Thyroid gland (tissue), 4 donors: ENCODE measurements around the gene CPT1C.

Source experiments
- POLR2A ChIP-seq, 2 donors: fragments of 450-650 bp; IDR thresholded peaks; one replicate each; pipeline ENCODE4 v1.6.1; 2017; ENCODE audit warnings: antibody characterized with exemption in 2 of 2, mild to moderate bottlenecking in 2 of 2, moderate library complexity in 1 of 2
- TF ChIP-seq, protein P1 (sequence below), 6 experiments: fragments of 200-600 bp in 3 of 6; fragments of 450-650 bp in 3 of 6; sonication (generic) in 3 of 6; IDR thresholded peaks; one replicate each; pipeline ENCODE4 v1.5.1; 2016 to 2019; ENCODE audit warnings: antibody characterized with exemption in 6 of 6, mild to moderate bottlenecking in 2 of 6, inconsistent platforms in 1 of 6, moderate library complexity in 1 of 6

DNA sequence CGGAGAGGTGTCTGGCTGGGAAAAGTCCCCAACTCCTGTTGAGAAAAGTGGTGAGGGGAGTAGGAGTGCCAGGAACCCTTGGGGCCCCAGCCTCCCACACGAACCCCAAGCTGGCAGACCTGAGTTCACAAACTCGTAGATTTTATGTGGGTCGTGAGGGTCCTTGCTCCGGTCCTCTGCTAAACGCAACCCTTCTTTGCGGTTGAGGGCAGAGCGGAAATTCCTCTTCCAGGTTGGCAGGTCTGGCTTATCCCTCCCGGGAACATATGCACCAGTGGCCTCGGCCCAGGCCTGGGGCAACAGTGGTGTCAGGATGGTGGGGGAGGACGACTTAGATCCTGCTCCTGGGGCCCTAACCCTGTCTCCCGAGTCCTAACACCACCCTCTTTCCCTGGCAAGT, 27.7 kb upstream of the CPT1C start:
- TF ChIP-seq, protein P1, sequence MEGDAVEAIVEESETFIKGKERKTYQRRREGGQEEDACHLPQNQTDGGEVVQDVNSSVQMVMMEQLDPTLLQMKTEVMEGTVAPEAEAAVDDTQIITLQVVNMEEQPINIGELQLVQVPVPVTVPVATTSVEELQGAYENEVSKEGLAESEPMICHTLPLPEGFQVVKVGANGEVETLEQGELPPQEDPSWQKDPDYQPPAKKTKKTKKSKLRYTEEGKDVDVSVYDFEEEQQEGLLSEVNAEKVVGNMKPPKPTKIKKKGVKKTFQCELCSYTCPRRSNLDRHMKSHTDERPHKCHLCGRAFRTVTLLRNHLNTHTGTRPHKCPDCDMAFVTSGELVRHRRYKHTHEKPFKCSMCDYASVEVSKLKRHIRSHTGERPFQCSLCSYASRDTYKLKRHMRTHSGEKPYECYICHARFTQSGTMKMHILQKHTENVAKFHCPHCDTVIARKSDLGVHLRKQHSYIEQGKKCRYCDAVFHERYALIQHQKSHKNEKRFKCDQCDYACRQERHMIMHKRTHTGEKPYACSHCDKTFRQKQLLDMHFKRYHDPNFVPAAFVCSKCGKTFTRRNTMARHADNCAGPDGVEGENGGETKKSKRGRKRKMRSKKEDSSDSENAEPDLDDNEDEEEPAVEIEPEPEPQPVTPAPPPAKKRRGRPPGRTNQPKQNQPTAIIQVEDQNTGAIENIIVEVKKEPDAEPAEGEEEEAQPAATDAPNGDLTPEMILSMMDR (IDR thresholded peaks at IDR 0.05): no peak
- no peak for TF ChIP-seq POLR2A (IDR thresholded peaks at IDR 0.05)
